ENCODE data around the gene DPEP2.

The DPEP2 gene

GRCh38 chr16:67963292-67963661 is 36.0 kb downstream of the DPEP2 start:
- Histone ChIP-seq H3K27ac (peak overlapping the region; percentile 11; the same call in 1 of the 2 replicates), H3K9ac (no peak overlapping the region), H3K36me3 (ENCODE audit: insufficient read depth) (no peaks in the 10 kb centered on the region), H3K4me3 (IDR thresholded peaks at IDR 0.05; ENCODE audit: insufficient read depth, low read depth, low read length) (no peak overlapping the region), H3K79me2 (ENCODE audit: insufficient read depth, low read depth) (no peaks in the 10 kb centered on the region), H3K4me1 (ENCODE audit: low read depth, poor library complexity, severe bottlenecking) (peaks cover 50% of the 10 kb centered on the region), H2AFZ (ENCODE audit: low read depth) (no peak overlapping the region), H3K27me3 (ENCODE audit: insufficient read depth, low read depth) (no peaks in the 10 kb centered on the region), H4K20me1 (ENCODE audit: insufficient read depth) (no peaks in the 10 kb centered on the region), H3K4me2 (peak overlapping the region; percentile 31; the same call in 1 of the 2 replicates)
- TF ChIP-seq, protein P1, sequence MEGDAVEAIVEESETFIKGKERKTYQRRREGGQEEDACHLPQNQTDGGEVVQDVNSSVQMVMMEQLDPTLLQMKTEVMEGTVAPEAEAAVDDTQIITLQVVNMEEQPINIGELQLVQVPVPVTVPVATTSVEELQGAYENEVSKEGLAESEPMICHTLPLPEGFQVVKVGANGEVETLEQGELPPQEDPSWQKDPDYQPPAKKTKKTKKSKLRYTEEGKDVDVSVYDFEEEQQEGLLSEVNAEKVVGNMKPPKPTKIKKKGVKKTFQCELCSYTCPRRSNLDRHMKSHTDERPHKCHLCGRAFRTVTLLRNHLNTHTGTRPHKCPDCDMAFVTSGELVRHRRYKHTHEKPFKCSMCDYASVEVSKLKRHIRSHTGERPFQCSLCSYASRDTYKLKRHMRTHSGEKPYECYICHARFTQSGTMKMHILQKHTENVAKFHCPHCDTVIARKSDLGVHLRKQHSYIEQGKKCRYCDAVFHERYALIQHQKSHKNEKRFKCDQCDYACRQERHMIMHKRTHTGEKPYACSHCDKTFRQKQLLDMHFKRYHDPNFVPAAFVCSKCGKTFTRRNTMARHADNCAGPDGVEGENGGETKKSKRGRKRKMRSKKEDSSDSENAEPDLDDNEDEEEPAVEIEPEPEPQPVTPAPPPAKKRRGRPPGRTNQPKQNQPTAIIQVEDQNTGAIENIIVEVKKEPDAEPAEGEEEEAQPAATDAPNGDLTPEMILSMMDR (conservative IDR thresholded peaks at IDR 0.05; ENCODE audit: low read depth, low read length) = no peak

- Histone ChIP-seq H3K36me3 (ENCODE audit: insufficient read depth) (no peaks in the 10 kb centered on the region), H2AFZ (ENCODE audit: low read depth) (no peak overlapping the region), H3K4me3 (IDR thresholded peaks at IDR 0.05; ENCODE audit: insufficient read depth, low read depth, low read length) (no peak overlapping the region), H3K79me2 (ENCODE audit: insufficient read depth, low read depth) (no peaks in the 10 kb centered on the region), H3K4me2 (no peak overlapping the region), H3K4me1 (ENCODE audit: low read depth, poor library complexity, severe bottlenecking) (peaks cover 44% of the 10 kb centered on the region), H3K27ac (no peak overlapping the region), H3K9ac (no peak overlapping the region), H4K20me1 (ENCODE audit: insufficient read depth) (no peaks in the 10 kb centered on the region), H3K27me3 (ENCODE audit: insufficient read depth, low read depth) (no peaks in the 10 kb centered on the region)
- TF ChIP-seq, protein P1 (conservative IDR thresholded peaks at IDR 0.05; ENCODE audit: low read depth, low read length) = no peak
Observed at GRCh38 chr16:67962135-67962534, 37.1 kb downstream of the DPEP2 start.

GRCh38 chr16:67961551-67961957 is 37.7 kb downstream of the DPEP2 start:
- H3K36me3 ChIP-seq (ENCODE audit: insufficient read depth) = no peaks in the 10 kb centered on the region
- H2AFZ ChIP-seq (ENCODE audit: low read depth) = no peak overlapping the region
- H3K4me3 ChIP-seq (IDR thresholded peaks at IDR 0.05; ENCODE audit: insufficient read depth, low read depth, low read length) = no peak overlapping the region
- TF ChIP-seq, protein P1 (conservative IDR thresholded peaks at IDR 0.05; ENCODE audit: low read depth, low read length) = no peak
- H3K4me2 ChIP-seq = no peak overlapping the region
- H3K9ac ChIP-seq = no peak overlapping the region
- H3K27ac ChIP-seq = no peak overlapping the region
- H3K4me1 ChIP-seq (ENCODE audit: low read depth, poor library complexity, severe bottlenecking) = peaks cover 42% of the 10 kb centered on the region
- H3K79me2 ChIP-seq (ENCODE audit: insufficient read depth, low read depth) = no peaks in the 10 kb centered on the region
- no peaks in the 10 kb centered on the region for H4K20me1 ChIP-seq (ENCODE audit: insufficient read depth)
- H3K27me3 ChIP-seq (ENCODE audit: insufficient read depth, low read depth) = no peaks in the 10 kb centered on the region

DNA sequence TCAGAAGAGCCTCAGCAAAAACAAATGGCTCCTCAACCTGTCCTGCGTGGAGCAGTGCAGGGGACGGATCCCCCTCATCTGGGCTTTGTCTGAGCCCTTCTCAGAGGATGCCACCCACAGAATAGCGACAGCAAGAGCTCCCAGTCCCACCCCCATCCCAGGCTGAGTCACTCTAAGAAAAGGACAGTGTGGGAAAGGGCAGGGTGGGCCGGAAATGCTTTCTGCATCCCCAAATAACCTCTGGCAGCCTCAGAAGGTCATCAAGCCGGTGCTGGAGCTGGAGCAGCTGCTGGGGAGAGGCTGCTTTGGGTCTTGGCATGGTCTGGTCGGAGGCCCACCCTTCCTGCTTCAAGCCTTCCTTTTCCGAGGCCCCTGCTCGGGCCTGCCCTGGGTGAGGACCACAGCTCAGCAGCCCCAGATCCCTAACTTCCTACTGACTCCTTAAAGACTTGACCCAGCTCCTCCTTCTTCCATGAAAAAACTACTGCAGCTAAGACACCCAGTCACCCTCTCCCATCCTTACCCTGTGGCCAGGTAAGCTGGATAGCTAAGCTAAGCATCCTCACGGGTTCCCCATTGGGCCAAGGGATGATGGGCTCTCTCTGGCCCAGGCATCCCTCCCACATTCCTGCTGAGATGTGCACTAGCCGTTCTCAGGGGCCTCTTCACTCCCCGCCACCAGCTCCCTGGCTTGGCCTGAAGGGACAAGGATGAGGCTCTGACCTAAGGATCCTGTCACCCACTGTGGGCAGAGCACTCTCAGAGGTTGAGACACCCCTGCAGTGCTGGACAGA is 39.6 kb downstream of the DPEP2 start:
- no peak overlapping the region for H3K9ac ChIP-seq
- no peak overlapping the region for H2AFZ ChIP-seq (ENCODE audit: low read depth)
- no peaks in the 10 kb centered on the region for H4K20me1 ChIP-seq (ENCODE audit: insufficient read depth)
- no peaks in the 10 kb centered on the region for H3K27me3 ChIP-seq (ENCODE audit: insufficient read depth, low read depth)
- no peaks in the 10 kb centered on the region for H3K79me2 ChIP-seq (ENCODE audit: insufficient read depth, low read depth)
- no peaks in the 10 kb centered on the region for H3K36me3 ChIP-seq (ENCODE audit: insufficient read depth)
- H3K4me2 ChIP-seq = no peak overlapping the region
- no peak overlapping the region for H3K4me3 ChIP-seq (IDR thresholded peaks at IDR 0.05; ENCODE audit: insufficient read depth, low read depth, low read length)
- peaks cover 25% of the 10 kb centered on the region for H3K4me1 ChIP-seq (ENCODE audit: low read depth, poor library complexity, severe bottlenecking)
- H3K27ac ChIP-seq = no peak overlapping the region
- TF ChIP-seq, protein P1 (conservative IDR thresholded peaks at IDR 0.05; ENCODE audit: low read depth, low read length) = no peak
